Kidney (tissue), 14 donors: ENCODE results near the gene NFX1. TPM values are rescaled to one million over a fixed set of nuclear protein-coding genes. Genes with fewer than 3 reads are reported as not detected.

Experiments used
- DNase-seq, 5 donors: peaks; one replicate each; pipeline ENCODE4 v3.0.0-alpha.2; 2013 to 2020
- FAIRE-seq: peaks from 2 replicates; lab custom pipeline; 2012; peaks lifted over from hg19 to GRCh38; lab: Jason Lieb, UNC
- H3K27ac ChIP-seq, 2 donors: one replicate each; pipeline ENCODE4 v1.7.0; 2013; ENCODE audit warnings: low read depth in 2 of 2, low read length in 2 of 2, inconsistent platforms in 1 of 2
- H3K27me3 ChIP-seq: one replicate; pipeline ENCODE4 v1.7.1; 2013; ENCODE audit warnings: low read length, inconsistent platforms; ENCODE audit not compliant: control insufficient read depth, insufficient read depth
- H3K36me3 ChIP-seq, 3 donors: one replicate each; pipeline versions ENCODE4 v1.7.0 to v1.7.1; 2013; ENCODE audit warnings: low read length in 3 of 3, control low read depth in 1 of 3, inconsistent platforms in 1 of 3; ENCODE audit not compliant: insufficient read depth in 3 of 3, control insufficient read depth in 2 of 3
- H3K4me1 ChIP-seq, 3 donors: one replicate each; pipeline versions ENCODE4 v1.7.0 to v1.7.1; 2013; ENCODE audit warnings: low read length in 3 of 3, inconsistent platforms in 1 of 3, low read depth in 1 of 3; ENCODE audit not compliant: control insufficient read depth in 2 of 3, insufficient read depth in 2 of 3
- H3K4me3 ChIP-seq, 3 donors: one replicate each; pipeline versions ENCODE4 v1.7.0 to v1.8.1; 2013; ENCODE audit warnings: low read length in 3 of 3, control low read depth in 1 of 3, inconsistent platforms in 1 of 3
- H3K9ac ChIP-seq, 3 donors: one replicate each; pipeline versions ENCODE4 v1.7.0 to v1.7.1; 2013; ENCODE audit warnings: low read length in 3 of 3, control low read depth in 1 of 3, inconsistent platforms in 1 of 3
- H3K9me3 ChIP-seq, 3 donors: one replicate each; pipeline versions ENCODE4 v1.7.0 to v1.7.1; 2013; ENCODE audit warnings: low read length in 3 of 3, control low read depth in 1 of 3, inconsistent platforms in 1 of 3; ENCODE audit not compliant: control insufficient read depth in 2 of 3, insufficient read depth in 1 of 3
- CTCF ChIP-seq: IDR thresholded peaks from 3 replicates; pipeline ENCODE4 v1.5.1; 2012; ENCODE audit warnings: mild to moderate bottlenecking, moderate library complexity, borderline replicate concordance; ENCODE audit not compliant: insufficient read depth; ENCODE audit errors: extremely low read depth
- intact Hi-C: fragments of 100-400 bp; cut with DNase I; formaldehyde crosslinking; loops from one replicate; pipeline ENCODE4 v1.11.1; 2022
- polyA plus RNA-seq: library from polyadenylated mRNA; stranded (reverse); fragments of 350-450 nt; fragmentation: Illumina TruSeq; extraction: RNeasy Lipid Tissue Mini Kit (QIAGEN cat#74804); gene quantifications from one replicate; pipeline ENCODE4 v1.2.3, GENCODE V29; 2014; ENCODE audit warnings: low read depth, low replicate concordance; ENCODE audit not compliant: insufficient read depth
- total RNA-seq: library from RNA; stranded (reverse); fragmentation: NEBNext Ultra II Directional; extraction: Animal tissue kit (Norgen Biotek cat#: 25700); gene quantifications from one replicate; pipeline ENCODE4 v1.2.1, GENCODE V29; 2021
- donor health status: control.
- donor health status: control.
- donor health status: control.
- donor health status: control.
- donor health status: control.
- donor health status: DM: yes; HTN: yes; CAD: no.
- donor health status: Normal renal cell carcinoma (clear cell type).

Gene NFX1
- total and polyA plus RNA-seq, 2 donors from 2014 or later, result 12.2 to 46.3 TPM

GRCh38 chr9:33273266-33273971 is 16.9 kb upstream of the NFX1 start:
- no peaks in the 10 kb centered on the region for H3K9me3 ChIP-seq
- intact Hi-C loops, result no loop called here
- H3K27me3 ChIP-seq, result no peaks in the 10 kb centered on the region
- no peak overlapping the region for H3K27ac ChIP-seq
- FAIRE-seq, result no peak
- no peaks in the 10 kb centered on the region for H3K4me1 ChIP-seq
- H3K36me3 ChIP-seq, result peaks cover 24 to 50% (median 46%) of the 10 kb centered on the region in 3 donors
- H3K4me3 ChIP-seq, result no peak overlapping the region
- no peak for TF ChIP-seq CTCF
- H3K9ac ChIP-seq, result no peak overlapping the region
- no peak for DNase-seq

- Histone ChIP-seq H3K27me3 (no peaks in the 10 kb centered on the region), H3K4me3 (no peak overlapping the region), H3K36me3 (peaks cover 22 to 51% (median 48%) of the 10 kb centered on the region in 3 donors), H3K9ac (no peak overlapping the region), H3K4me1 (no peaks in the 10 kb centered on the region), H3K27ac (no peak overlapping the region), H3K9me3 (no peaks in the 10 kb centered on the region)
- TF ChIP-seq CTCF, result no peak
- FAIRE-seq, result no peak
- intact Hi-C loops, result no loop called here
- no peak for DNase-seq
Measured at GRCh38 chr9:33273972-33274328, 16.4 kb upstream of the NFX1 start.

GRCh38 chr9:33277484-33277883 is 12.8 kb upstream of the NFX1 start:
- TF ChIP-seq CTCF, result no peak
- DNase-seq (no peak), FAIRE-seq (no peak)
- peaks cover 12 to 57% (median 41%) of the 10 kb centered on the region in 3 donors for H3K36me3 ChIP-seq
- H3K27ac ChIP-seq, result no peak overlapping the region
- H3K4me3 ChIP-seq, result no peak overlapping the region
- H3K9ac ChIP-seq, result no peak overlapping the region
- H3K27me3 ChIP-seq, result no peaks in the 10 kb centered on the region
- intact Hi-C loops, result no loop called here
- H3K4me1 ChIP-seq, result no peaks in the 10 kb centered on the region
- H3K9me3 ChIP-seq, result no peaks in the 10 kb centered on the region
